Measurements from ENCODE around the gene SMURF1.

Gene SMURF1

DNA sequence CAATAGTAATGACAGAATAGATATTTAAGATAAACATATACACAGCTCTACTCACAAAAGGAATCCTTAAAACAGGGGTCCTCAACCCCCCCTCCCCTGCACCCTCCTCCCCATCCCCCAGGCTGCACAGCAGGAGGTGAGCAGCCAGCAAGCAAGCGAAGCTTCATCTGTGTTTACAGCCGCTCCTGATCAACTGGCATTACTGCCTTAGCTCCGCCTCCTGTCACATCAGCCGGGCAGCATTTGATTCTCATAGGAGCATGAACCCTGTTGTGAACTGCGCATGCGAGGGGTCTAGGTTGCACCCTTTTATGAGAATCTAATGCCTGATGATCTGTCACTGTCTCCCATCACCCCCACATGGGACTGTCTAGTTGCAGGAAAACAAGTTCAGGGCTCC, 65.5 kb downstream of the SMURF1 start:
- TF ChIP-seq, protein P1, sequence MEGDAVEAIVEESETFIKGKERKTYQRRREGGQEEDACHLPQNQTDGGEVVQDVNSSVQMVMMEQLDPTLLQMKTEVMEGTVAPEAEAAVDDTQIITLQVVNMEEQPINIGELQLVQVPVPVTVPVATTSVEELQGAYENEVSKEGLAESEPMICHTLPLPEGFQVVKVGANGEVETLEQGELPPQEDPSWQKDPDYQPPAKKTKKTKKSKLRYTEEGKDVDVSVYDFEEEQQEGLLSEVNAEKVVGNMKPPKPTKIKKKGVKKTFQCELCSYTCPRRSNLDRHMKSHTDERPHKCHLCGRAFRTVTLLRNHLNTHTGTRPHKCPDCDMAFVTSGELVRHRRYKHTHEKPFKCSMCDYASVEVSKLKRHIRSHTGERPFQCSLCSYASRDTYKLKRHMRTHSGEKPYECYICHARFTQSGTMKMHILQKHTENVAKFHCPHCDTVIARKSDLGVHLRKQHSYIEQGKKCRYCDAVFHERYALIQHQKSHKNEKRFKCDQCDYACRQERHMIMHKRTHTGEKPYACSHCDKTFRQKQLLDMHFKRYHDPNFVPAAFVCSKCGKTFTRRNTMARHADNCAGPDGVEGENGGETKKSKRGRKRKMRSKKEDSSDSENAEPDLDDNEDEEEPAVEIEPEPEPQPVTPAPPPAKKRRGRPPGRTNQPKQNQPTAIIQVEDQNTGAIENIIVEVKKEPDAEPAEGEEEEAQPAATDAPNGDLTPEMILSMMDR (IDR thresholded peaks at IDR 0.05; ENCODE audit: low read depth, low read length) = no peak
- DNase-seq (ENCODE audit: extremely low read depth, low read depth) = no peak

DNA sequence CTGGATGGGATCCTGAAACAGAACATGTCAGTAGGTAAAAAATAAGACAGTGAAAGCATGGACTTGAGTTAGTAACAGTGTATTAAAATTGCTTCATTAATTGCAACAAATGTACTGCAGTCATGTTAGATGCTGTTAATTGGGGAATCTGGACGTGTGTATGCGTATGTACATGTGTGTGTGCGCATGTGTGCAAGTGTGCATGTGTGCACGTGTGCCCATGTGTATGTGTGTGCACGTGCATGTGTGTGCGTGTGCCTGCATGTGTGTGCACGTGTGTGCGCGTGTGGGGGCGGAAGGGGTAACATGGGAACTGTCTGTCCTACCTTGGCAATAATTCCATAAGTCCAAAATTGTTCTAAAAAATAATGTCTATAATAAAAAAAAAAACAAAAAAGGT, 67.3 kb downstream of the SMURF1 start:
- TF ChIP-seq, protein P1 (IDR thresholded peaks at IDR 0.05; ENCODE audit: low read depth, low read length) = no peak
- no peak for DNase-seq (ENCODE audit: extremely low read depth, low read depth)

DNA sequence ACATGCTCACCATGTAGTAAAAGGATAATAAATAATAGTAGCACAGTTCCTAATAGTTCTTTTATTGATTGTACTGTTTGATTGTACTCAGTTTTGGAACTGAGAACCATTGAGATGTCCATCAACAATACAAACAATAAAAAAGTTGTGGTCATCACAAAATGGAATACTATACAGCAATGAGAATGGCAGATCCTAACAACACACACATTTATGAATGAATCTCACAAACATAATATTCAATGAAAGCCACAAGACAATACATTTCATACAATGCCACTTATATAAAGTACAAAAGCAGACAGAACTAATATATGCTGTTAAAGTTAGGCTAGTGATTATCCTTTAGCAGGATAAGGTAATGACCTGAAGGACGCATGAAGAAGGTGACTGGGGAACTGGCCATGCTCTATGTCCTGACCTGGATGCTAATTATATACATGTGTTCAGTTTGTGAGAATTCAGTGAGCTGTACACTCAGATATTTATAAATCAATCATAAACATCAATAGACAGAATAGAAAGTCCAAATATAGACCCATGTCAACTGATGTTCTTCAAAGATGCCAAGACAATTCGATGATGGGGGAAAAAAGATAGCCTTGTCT, 70.0 kb downstream of the SMURF1 start:
- TF ChIP-seq, protein P1 (IDR thresholded peaks at IDR 0.05; ENCODE audit: low read depth, low read length) = no peak
- DNase-seq (ENCODE audit: extremely low read depth, low read depth) = no peak

DNA sequence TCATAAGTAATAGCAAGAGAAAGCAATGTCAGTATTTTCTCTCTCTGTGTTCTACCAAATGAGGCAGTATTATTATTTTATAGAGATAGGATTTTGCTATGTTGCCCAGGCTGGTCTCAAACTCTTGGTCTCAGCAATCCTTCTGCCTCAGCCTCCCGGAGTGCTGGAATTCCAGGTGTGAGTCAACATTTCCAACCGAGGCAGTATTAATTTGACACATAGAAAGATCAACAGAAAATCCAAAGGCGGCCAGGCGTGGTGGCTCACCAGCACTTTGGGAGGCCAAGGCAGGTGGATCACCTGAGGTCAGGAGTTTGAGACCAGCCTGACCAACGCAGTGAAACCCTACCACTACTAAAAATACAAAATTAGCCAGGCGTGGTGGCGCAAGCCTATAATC, 71.8 kb downstream of the SMURF1 start:
- no peak for DNase-seq (ENCODE audit: extremely low read depth, low read depth)
- TF ChIP-seq, protein P1 (IDR thresholded peaks at IDR 0.05; ENCODE audit: low read depth, low read length) = no peak

DNA sequence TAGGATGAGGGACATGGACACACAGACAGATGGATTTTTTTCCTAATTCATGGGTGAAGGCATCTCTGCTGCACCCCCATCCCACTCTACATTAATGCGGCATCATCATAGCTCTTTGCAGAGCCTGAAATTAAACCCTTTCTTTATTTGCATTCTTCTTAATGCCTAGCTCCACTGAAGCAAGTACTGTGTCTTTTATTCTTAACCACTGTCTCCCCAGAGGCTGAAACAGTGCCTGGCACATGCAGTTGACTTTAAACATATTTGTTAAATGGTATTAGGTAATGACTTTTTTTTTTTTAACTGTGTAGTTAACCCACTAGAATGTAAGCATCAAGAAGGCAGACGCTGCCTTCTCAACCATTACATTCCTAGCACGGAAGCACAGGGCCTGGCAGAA, 73.5 kb downstream of the SMURF1 start:
- DNase-seq (ENCODE audit: extremely low read depth, low read depth) = no peak
- TF ChIP-seq, protein P1 (IDR thresholded peaks at IDR 0.05; ENCODE audit: low read depth, low read length) = no peak

DNA sequence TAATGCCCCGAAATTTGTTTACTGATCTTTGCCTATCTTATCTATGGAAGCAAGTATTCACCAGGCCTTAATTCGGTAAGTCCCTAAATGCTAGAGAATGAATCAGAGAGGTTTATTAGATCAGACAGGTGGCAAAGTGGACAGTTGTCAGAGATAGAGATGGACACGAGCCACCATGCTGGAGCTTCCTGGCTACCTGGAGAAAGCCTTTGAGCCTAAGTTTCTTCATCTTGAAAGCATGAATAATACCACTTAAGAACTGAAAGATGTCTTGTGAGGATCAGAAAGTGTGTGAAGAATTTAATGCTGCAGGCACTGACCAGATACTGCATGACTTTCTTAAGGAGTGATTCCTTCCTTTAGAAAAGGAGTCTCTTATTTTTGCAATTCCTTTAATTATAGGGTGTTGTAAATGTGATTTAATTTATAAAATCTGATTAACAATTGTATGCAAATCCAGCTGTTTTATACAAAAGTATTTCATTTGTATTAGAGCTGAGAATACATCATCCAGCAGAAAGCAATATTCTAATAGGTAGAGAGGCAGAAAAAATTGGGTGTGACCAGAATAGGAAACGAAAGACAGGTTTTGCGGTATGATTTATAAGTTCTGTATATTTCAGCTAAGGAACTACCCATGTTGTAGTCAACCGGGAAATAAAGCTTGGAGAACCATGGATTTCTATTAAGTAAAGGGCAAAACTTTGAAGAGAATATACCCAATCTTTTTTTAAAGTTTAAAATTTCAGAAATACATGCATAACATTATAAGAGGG, 82.7 kb downstream of the SMURF1 start:
- no peak for DNase-seq (ENCODE audit: extremely low read depth, low read depth)
- TF ChIP-seq, protein P1 (IDR thresholded peaks at IDR 0.05; ENCODE audit: low read depth, low read length) = no peak

DNA sequence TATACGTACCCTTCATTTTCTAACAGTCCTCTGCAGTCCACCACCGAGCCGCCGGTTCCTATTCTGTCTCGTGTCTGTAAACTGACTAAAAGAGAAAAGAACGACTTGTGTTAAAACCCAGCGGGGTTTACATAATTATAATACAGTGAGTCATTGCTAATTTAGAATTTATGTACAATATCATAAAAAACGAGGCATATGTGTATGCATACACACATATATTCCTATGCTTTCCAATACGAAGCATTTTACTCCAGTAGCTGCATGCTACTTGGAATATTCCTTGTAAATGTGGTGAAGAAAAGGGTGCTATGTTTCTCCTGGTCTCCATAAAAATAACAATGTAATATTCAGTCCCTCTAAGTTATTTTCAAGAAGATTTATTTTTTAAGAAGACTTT, 89.1 kb downstream of the SMURF1 start:
- DNase-seq (ENCODE audit: extremely low read depth, low read depth) = no peak
- TF ChIP-seq, protein P1 (IDR thresholded peaks at IDR 0.05; ENCODE audit: low read depth, low read length) = no peak
